AG04450 (cell line): ENCODE data around the gene PLEKHH1. TPM values are rescaled to one million over a fixed set of nuclear protein-coding genes. Genes with fewer than 3 reads are reported as not detected.

Experiments used
- CTCF ChIA-PET: fragments of 300-600, 350-600 bp; formaldehyde crosslinking; extraction: SDS; loops from one replicate; lab custom pipeline; 2022; ENCODE audit warnings: antibody characterized with exemption, inconsistent platforms; lab: Charles Lee
- POLR2A ChIA-PET: fragments of 350-600 bp; formaldehyde crosslinking; extraction: SDS; loops from one replicate; lab custom pipeline; 2021; ENCODE audit warnings: antibody characterized with exemption, inconsistent platforms; lab: Yijun Ruan, JAX
- DNase-seq: peaks from one replicate; pipeline ENCODE4 v3.0.0-alpha.2; 2011; ENCODE audit warnings: low read depth, low spot score
- H3K27ac ChIP-seq: one replicate; pipeline ENCODE4 v1.5.1; 2012; ENCODE audit warnings: low read depth, low read length, control low read depth
- H3K27me3 ChIP-seq: one replicate; pipeline ENCODE4 v1.6.0; 2012; ENCODE audit warnings: low read length; ENCODE audit not compliant: control insufficient read depth, insufficient read depth
- H3K4me3 ChIP-seq: 2 replicates; pipeline ENCODE4 v1.5.1; 2011; ENCODE audit warnings: mild to moderate bottlenecking, low read depth, low read length, control low read depth
- H3K9me3 ChIP-seq: 2 replicates; pipeline ENCODE4 v1.5.1; 2012; ENCODE audit warnings: low read length; ENCODE audit not compliant: control insufficient read depth, insufficient read depth
- CTCF ChIP-seq: IDR thresholded peaks from 2 replicates; pipeline ENCODE4 v1.5.1; 2011; ENCODE audit warnings: low read depth, low read length, control low read depth, inconsistent platforms
- polyA plus RNA-seq: library from polyadenylated mRNA; depleted of rRNA; stranded (reverse); fragments of >200 nt; gene quantifications from 2 replicates; pipeline ENCODE4 v1.2.3, GENCODE V29; 2011

Gene PLEKHH1
- polyA plus RNA-seq, 1 experiment = 0.19 TPM

DNA sequence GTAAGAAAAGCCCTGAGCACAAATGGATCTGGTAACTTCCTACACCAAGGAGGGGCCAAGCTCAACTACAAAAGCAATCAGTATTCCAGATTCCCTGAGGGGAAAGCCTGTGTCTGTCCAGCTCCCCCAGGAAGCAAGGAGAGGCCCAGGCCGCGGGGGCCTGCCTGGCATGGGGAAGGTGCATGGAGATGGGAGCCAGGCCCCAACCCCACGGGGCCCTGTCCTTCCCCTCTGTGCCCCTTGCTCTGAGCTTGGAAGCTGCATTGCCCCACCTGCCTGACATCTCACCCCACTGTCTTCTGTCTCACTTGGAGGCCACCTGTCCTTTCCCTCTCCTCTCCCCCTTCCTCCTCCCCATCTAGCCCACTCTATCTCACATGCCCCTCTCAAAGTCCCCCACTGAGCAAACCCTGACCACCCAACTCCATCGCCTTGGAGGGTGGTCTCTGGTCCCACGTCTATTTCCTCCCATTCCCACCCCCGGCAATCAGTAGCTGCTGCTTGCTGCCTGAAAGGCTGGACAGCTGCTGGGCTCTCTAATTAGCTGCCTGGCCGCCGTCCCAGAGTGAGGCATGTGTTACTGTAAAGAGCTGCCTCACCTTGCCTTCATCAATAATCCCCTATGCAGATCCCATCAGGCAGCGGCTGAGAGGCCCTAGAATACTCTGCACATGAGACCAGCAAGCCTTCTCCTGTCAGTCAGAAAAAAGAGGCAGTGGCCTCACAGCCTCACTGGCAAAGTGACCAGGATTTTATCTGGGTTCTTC lies 41.2 kb upstream of the PLEKHH1 start:
- ChIA-PET CTCF (no interaction called here), POLR2A (no interaction called here)
- Histone ChIP-seq H3K9me3 (peaks cover 9% of the 10 kb centered on the region), H3K4me3 (no peak overlapping the region), H3K27ac (no peak overlapping the region), H3K27me3 (peaks cover 10% of the 10 kb centered on the region)
- no peak for DNase-seq
- no peak for TF ChIP-seq CTCF

DNA sequence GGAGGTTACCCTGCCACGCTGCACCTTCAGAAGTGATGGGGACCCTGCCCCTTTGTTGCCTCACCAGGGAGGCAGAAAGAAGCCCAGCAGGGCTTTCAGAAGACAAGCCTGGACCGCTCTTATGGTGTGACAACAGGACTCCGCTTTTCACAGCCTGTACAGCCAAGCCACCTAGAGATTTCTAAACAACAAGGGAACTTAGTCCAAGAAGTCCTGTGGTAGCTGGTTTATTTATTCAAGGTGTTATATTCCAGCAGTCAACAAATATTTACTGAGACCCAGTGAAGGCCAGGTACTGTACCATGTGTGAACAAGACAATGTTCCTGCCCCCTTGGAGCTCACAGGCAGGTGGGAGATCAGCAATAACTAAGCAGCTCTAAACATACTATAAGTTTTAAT lies 40.6 kb upstream of the PLEKHH1 start:
- no peak for DNase-seq
- TF ChIP-seq CTCF = no peak
- Histone ChIP-seq H3K27me3 (peaks cover 10% of the 10 kb centered on the region), H3K9me3 (peaks cover 9% of the 10 kb centered on the region), H3K4me3 (no peak overlapping the region), H3K27ac (no peak overlapping the region)
- CTCF ChIA-PET = no interaction called here
- POLR2A ChIA-PET = no interaction called here

- Histone ChIP-seq H3K27ac (no peak overlapping the region), H3K27me3 (peaks cover 10% of the 10 kb centered on the region), H3K9me3 (peaks cover 9% of the 10 kb centered on the region), H3K4me3 (no peak overlapping the region)
- POLR2A ChIA-PET = no interaction called here
- TF ChIP-seq CTCF = no peak
- CTCF ChIA-PET = no interaction called here
- no peak for DNase-seq
Measured at GRCh38 chr14:67493092-67493717, 39.9 kb upstream of the PLEKHH1 start.

- H3K9me3 ChIP-seq = peaks cover 9% of the 10 kb centered on the region
- ChIA-PET CTCF (no interaction called here), POLR2A (no interaction called here)
- TF ChIP-seq CTCF = no peak
- peaks cover 10% of the 10 kb centered on the region for H3K27me3 ChIP-seq
- H3K27ac ChIP-seq = no peak overlapping the region
- DNase-seq = no peak
- H3K4me3 ChIP-seq = no peak overlapping the region
Measured at GRCh38 chr14:67495827-67496226, 37.3 kb upstream of the PLEKHH1 start.

- H3K9me3 ChIP-seq = peaks cover 9% of the 10 kb centered on the region
- ChIA-PET CTCF (interaction anchor here (0.8 kb wide), 1 partner anchor 800 kb away, joined by 3 read pairs; no protein-coding TSS in a partner anchor), POLR2A (no interaction called here)
- no peak for TF ChIP-seq CTCF
- peaks cover 7% of the 10 kb centered on the region for H3K27me3 ChIP-seq
- no peak overlapping the region for H3K4me3 ChIP-seq
- H3K27ac ChIP-seq = no peak overlapping the region
- no peak for DNase-seq
Measured at GRCh38 chr14:67497216-67497615, 35.9 kb upstream of the PLEKHH1 start.
